HG03039 (cell line): ENCODE measurements around the gene KLHL12.

Experiments used
- ATAC-seq: cut with Tn5 transposase; IDR thresholded peaks from one replicate; pipeline ENCODE4 v1.9.1; 2021; ENCODE audit warnings: mild to moderate bottlenecking, moderate library complexity; ENCODE audit not compliant: unreplicated experiment

KLHL12 gene

GRCh38 chr1:202844259-202844658 lies 82.8 kb downstream of the KLHL12 start:
- no peak for ATAC-seq

GRCh38 chr1:202843081-202843480 lies 84.0 kb downstream of the KLHL12 start:
- no peak for ATAC-seq
